EL (cell line): ENCODE data around the gene TECPR1.

ENCODE experiments used
- DNase-seq: peaks from one replicate; pipeline ENCODE4 v3.0.0-alpha.2; 2016

The TECPR1 gene

DNA sequence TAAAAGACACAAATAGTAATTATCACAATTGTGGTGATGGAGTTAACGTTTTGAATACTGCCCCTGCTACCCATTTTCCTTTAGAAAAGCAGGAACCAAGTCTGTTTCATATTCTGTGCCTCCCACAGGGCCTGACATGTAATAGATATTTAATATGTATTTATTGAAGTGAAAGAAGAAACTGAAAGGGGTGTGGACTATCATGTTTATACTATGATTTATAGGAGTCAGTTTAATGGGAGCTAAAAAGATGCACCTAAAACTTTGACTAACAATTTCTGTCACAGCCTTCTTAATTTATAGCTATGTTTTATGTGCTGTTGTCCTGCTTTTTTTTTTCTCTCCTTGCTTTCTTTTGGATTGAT, 64.9 kb downstream of the TECPR1 start:
- DNase-seq: no peak

DNA sequence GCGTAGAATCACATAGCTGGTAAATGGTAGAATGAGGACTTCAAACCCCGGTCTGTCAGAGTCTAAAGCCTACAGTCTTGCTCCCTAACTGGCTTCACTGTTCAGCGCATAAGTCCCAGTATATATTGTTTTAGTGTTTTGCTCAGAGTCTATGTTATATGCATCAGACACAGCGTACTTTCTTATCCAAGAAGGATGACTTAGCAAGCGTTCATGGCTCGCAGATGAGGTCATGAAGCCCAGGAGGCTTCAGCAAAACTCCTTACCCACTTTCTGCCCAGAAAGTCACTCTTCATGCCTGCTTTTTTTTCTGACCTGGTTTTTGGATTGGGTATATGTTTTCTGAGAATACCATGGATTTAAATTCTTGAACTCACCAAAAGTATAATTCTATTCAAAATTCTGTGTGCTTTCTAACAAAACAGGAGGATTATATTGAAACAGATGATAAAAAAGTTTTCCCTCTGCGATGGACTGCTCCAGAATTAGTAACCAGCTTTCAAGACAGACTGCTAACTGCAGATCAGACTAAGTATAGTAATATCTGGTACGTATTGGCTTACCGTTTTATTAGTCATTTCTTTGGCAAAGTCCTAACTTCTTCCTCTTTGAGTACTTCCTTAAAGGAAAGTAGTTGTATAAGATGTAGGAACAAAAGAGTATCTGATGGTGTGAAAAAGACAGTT, 65.4 kb downstream of the TECPR1 start:
- DNase-seq: peak; percentile 55

DNA sequence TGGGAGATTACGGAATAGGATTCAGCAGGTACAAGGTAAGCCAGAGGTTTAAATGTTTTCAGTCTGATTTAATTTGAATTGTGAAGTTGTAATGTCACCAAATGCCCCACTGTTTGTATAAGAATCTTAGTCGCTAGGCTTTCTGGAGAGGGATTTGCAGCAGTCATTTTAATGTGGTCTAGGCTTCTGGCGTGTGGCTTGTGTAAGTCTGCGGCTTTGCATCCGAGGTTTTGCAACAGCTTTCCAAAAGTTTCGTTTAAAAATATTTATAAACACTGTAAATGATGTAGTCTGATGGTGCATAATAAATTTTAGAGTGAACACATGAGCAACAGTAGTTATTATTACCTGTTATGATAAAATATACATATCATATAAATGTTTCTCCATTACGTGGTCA, 66.9 kb downstream of the TECPR1 start:
- no peak for DNase-seq

GRCh38 chr7:98180751-98181150, 71.3 kb downstream of the TECPR1 start:
- DNase-seq: no peak

GRCh38 chr7:98178762-98179490, 73.1 kb downstream of the TECPR1 start:
- DNase-seq: peak; percentile 49

GRCh38 chr7:98178321-98178720, 73.7 kb downstream of the TECPR1 start:
- DNase-seq: no peak

DNA sequence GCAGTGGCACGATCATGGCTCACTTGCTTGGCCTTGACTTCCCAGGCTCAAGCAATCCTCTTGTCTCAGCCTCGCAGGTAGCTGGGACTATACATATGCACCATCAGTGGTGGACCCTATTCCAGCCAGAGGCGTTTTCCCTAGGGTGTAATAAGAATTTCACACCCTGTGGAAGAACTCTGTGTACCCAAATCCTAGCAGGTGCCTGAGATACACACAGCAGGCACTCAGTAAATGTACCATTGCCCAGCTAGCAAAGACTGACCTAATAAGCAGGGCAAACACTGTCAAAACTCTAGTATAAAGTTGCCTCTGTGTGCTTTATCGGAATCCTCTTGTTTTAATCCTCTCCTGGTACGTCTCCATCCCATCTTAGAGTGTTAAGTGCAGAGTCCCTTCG, 74.5 kb downstream of the TECPR1 start:
- DNase-seq: no peak

GRCh38 chr7:98175260-98175940, 76.6 kb downstream of the TECPR1 start:
- no peak for DNase-seq

- no peak for DNase-seq
These were observed 77.4 kb downstream of the TECPR1 start for GRCh38 chr7:98174334-98175259.

- no peak for DNase-seq
These were observed 80.6 kb downstream of the TECPR1 start for GRCh38 chr7:98171449-98171848.

GRCh38 chr7:98170966-98171365, 81.1 kb downstream of the TECPR1 start:
- DNase-seq: no peak

DNA sequence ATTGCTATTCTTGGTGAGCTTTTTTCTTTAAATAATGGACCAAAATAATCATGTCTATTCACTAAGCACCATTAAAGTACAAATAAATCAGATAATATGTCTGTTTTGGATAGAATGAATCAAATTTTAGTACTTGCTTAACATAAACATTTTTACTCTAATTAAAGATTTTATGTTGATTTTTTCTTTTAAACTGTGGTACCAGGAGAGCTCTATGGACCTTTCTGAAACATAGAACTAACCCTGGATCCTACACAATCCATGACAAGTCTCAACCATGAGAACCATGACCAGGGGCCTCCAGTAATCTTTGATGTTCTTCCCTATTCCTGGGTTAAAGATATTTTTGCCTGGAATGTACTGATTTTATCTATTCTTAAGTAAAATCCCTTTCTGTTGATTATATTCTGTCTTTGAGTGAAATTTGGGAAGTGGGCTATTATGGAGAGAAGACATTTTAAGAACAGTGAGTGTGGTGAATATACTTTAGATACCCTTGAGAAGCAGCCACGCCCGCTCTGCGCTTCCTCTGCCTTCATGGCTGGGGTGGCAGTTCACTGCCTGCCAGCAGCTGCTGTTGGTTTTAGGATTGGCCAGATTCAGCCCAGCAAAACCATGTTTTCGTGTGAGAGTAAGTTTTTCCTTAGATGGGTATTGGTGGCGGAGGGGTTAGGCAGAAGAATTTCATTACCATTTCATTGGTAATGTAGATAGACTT, 83.0 kb downstream of the TECPR1 start:
- DNase-seq: no peak

DNA sequence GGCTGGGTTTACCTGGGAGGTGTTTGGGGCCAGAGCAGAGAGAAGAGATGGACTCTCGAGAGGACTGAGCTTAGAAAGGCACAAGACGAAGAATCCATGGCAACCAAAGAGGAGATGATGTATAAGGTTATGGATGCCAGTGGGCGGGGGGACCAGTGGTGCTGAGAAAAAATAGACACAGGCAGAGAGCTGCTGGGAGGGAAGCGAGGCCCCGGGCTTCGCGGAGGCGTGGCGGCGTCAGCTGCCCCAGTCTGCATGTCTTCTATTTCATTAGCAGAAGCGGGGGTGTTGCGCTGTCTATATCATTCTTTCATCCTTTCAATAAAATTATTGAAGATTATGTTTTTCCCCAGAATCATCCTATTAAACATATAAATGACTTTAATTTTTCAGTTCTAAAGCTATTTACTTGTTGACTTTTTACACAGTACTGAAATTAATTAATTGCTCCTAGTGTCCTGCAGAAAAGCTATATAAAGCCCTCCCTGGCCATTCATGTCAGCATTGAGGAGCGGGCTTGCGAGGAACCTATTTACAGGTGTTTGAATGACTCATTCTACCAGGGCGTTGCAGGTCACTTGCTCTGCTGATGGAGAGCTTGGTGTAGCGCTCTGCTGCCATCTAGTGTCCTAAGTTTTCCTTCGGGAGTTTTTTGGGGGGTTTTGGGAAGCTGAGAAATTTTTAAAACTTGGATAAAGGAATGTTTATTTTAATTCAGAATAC, 83.7 kb downstream of the TECPR1 start:
- peak; percentile 50 for DNase-seq

DNA sequence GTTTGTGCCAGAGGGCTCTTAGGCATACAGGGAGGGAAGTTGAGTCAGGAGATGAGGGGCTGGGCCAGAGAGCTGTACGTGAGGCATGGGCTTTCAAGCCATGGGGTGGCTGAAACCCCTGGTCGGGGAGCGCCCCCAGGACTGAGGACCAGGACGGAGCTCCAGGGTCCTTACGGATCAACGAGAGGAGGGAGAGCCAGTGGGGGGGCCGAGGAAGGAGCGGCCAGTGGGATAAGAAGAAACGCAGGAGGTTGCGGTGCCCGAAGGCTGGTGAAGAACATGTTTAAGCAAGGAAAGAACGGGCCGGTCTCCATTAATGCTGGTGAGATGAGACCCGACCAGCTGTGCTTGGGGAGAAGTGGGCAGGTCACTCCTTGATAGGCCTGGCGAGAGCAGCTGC, 84.4 kb downstream of the TECPR1 start:
- no peak for DNase-seq

GRCh38 chr7:98166668-98166970, 85.4 kb downstream of the TECPR1 start:
- DNase-seq: no peak

DNA sequence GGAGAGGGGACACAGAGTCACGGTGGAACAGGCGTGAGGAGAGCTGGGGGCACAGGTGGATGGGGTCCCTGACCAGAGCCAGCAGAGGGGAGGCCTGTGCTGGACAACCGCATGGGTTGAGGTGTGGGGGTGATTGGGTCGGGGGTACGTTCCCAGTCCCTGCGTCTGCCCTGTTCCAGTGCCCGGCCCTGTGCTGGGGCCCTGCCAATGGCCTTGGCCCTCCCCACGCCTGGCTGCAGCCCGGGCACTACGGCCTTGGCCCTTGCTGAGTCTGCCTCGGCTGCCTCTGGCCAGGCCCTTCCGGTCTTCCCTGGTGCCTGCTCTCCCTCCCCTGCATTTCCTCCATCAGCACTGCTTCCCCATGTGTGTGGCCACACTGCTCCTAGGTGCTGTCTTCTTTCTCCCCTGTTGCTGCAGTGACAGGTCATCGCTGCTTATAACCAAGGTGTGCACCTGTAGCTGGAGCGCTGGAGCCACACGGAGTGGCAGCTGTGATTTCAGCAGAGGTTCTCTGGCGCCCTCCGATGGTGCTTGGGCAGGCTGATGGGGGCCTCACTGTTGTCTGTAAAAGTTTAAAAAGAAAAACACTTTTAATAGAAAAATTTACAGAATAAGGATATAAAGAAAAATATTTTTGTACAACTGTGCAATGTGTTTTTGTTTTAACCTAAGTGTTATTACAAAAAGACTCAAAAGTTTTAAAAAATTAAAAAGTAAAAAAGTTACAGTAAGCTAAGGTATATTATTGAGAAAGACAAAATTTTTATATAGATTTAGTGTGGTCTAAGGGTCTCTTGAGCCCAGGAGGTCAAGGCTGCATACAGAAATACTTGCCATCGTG, 86.0 kb downstream of the TECPR1 start:
- no peak for DNase-seq
